Panc1 (cell line): ENCODE data around the gene SGK1. TPM values are rescaled to one million over a fixed set of nuclear protein-coding genes. Genes with fewer than 3 reads are reported as not detected.

Source experiments
- ATAC-seq: fragments of 200-7000 bp; cut with Tn5 transposase; 2 replicates; pipeline ENCODE4 v1.9.1; 2020; ENCODE audit warnings: mild to moderate bottlenecking, moderate library complexity
- BruUV-seq: library from RNA; stranded (reverse); fragments of 400-500 nt; replicated peaks from 2 replicates; lab custom pipeline; 2021; lab: Mats Ljungman, UMichigan
- CTCF ChIA-PET: fragments of 300-600 bp; sonication (Branson Sonifier 250); formaldehyde crosslinking; loops from one replicate; lab custom pipeline; 2022; ENCODE audit warnings: antibody characterized with exemption; lab: Charles Lee
- POLR2A ChIA-PET: fragments of 300-600 bp; sonication (Branson Sonifier 250); formaldehyde crosslinking; loops from one replicate; lab custom pipeline; 2022; ENCODE audit warnings: antibody characterized with exemption; lab: Charles Lee
- DNase-seq: peaks from one replicate; pipeline ENCODE4 v3.0.0-alpha.2; 2010; ENCODE audit warnings: low read depth, low spot score
- H3K27ac ChIP-seq: 2 replicates; pipeline ENCODE4 v1.5.1; 2011; ENCODE audit warnings: mild to moderate bottlenecking, low read length, inconsistent platforms
- H3K27me3 ChIP-seq: fragments of 200-500 bp; sonication (Bioruptor generic); 2 replicates; pipeline ENCODE4 v1.6.0; 2014; ENCODE audit warnings: low read length, inconsistent platforms; ENCODE audit not compliant: control insufficient read depth, insufficient read depth
- H3K36me3 ChIP-seq: fragments of 200-500 bp; sonication (Bioruptor generic); 2 replicates; pipeline ENCODE4 v1.5.1; 2014; ENCODE audit warnings: inconsistent platforms, mild to moderate bottlenecking, low read length, moderate library complexity; ENCODE audit not compliant: control insufficient read depth, insufficient read depth
- H3K4me1 ChIP-seq: 2 replicates; pipeline ENCODE4 v1.5.1; 2011; ENCODE audit warnings: inconsistent platforms, mild to moderate bottlenecking, low read length, moderate library complexity; ENCODE audit not compliant: control insufficient read depth, insufficient read depth
- H3K4me3 ChIP-seq, 2 experiments: 2 replicates each; pipeline ENCODE4 v1.5.1; 2011 to 2012; ENCODE audit warnings: low read depth in 2 of 2, low read length in 2 of 2, mild to moderate bottlenecking in 2 of 2, inconsistent platforms in 1 of 2, moderate library complexity in 1 of 2
- H3K9me3 ChIP-seq: fragments of 200-500 bp; sonication (Bioruptor generic); 2 replicates; pipeline ENCODE4 v1.5.1; 2014; ENCODE audit warnings: low read depth, mild to moderate bottlenecking, inconsistent platforms, low read length, moderate library complexity; ENCODE audit not compliant: control insufficient read depth, insufficient read depth
- POLR2AphosphoS5 ChIP-seq: IDR thresholded peaks from 2 replicates; pipeline ENCODE4 v1.6.1; 2012; ENCODE audit warnings: mild to moderate bottlenecking, low read depth, low read length, moderate library complexity
- SIN3A ChIP-seq: IDR thresholded peaks from 2 replicates; pipeline ENCODE4 v1.6.1; 2012; ENCODE audit warnings: low read depth, mild to moderate bottlenecking, low read length, moderate library complexity, borderline replicate concordance; ENCODE audit not compliant: insufficient read depth
- TCF7L2 ChIP-seq: IDR thresholded peaks from 2 replicates; pipeline ENCODE4 v1.6.1; 2011; ENCODE audit warnings: mild to moderate bottlenecking, low read depth, low read length, inconsistent platforms
- in situ Hi-C: cut with HindIII; loops from 2 replicates; pipeline ENCODE4 v1.10.0; 2016; ENCODE audit warnings: low sequenced_read_pairs, low pct_unique_long_range_greater_than_20kb
- intact Hi-C: fragments of 100-400 bp; cut with micrococcal nuclease; formaldehyde crosslinking; loops from one replicate; pipeline ENCODE4 v1.10.0; 2022; ENCODE audit not compliant: unreplicated experiment
- total RNA-seq: library from RNA; stranded (reverse); gene quantifications from one replicate; pipeline ENCODE4 v1.2.1, GENCODE V29; 2021; ENCODE audit not compliant: unreplicated experiment
- TF ChIP-seq, protein P1 (sequence below), 2 experiments: IDR thresholded peaks; 2 replicates each; pipeline ENCODE4 v1.6.1; 2011 to 2012; ENCODE audit warnings: low read depth in 2 of 2, control low read depth in 1 of 2, low read length in 1 of 2, mild to moderate bottlenecking in 1 of 2, moderate library complexity in 1 of 2; ENCODE audit not compliant: insufficient read depth in 1 of 2
- TF ChIP-seq, protein P2 (sequence below): fragments of 450-650 bp; IDR thresholded peaks from 2 replicates; pipeline ENCODE4 v1.5.1; 2017; ENCODE audit warnings: mild to moderate bottlenecking

The SGK1 gene
- total RNA-seq, 1 experiment from 2014 or later = 7.5 TPM

DNA sequence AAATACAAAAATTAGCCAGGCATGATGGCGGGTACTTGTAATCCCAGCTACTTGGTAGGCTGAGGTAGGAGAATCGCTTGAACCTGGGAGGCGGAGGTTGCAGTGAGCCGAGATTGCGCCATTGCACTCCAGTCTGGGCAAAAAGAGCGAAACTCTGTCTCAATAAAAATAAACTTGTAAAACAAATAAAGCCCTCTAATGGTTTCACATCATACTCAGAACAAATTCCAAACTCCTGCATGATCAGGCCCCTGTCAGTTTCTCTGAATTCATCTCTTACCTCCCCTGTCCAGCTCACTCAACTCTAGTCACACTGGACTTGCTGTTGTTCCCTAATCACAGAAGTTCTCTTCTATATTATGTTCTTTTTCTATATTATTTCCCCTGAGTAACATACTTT lies 43.1 kb upstream of the SGK1 start:
- Histone ChIP-seq H3K9me3 (no peaks in the 10 kb centered on the region), H3K27ac (no peak overlapping the region), H3K4me1 (no peaks in the 10 kb centered on the region), H3K36me3 (no peaks in the 10 kb centered on the region), H3K27me3 (no peaks in the 10 kb centered on the region), H3K4me3 (no peak overlapping the region)
- DNase-seq (no peak), ATAC-seq (no peak)
- in situ Hi-C loops (no loop called here), intact Hi-C loops (no loop called here)
- TF ChIP-seq, protein P1, sequence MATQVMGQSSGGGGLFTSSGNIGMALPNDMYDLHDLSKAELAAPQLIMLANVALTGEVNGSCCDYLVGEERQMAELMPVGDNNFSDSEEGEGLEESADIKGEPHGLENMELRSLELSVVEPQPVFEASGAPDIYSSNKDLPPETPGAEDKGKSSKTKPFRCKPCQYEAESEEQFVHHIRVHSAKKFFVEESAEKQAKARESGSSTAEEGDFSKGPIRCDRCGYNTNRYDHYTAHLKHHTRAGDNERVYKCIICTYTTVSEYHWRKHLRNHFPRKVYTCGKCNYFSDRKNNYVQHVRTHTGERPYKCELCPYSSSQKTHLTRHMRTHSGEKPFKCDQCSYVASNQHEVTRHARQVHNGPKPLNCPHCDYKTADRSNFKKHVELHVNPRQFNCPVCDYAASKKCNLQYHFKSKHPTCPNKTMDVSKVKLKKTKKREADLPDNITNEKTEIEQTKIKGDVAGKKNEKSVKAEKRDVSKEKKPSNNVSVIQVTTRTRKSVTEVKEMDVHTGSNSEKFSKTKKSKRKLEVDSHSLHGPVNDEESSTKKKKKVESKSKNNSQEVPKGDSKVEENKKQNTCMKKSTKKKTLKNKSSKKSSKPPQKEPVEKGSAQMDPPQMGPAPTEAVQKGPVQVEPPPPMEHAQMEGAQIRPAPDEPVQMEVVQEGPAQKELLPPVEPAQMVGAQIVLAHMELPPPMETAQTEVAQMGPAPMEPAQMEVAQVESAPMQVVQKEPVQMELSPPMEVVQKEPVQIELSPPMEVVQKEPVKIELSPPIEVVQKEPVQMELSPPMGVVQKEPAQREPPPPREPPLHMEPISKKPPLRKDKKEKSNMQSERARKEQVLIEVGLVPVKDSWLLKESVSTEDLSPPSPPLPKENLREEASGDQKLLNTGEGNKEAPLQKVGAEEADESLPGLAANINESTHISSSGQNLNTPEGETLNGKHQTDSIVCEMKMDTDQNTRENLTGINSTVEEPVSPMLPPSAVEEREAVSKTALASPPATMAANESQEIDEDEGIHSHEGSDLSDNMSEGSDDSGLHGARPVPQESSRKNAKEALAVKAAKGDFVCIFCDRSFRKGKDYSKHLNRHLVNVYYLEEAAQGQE (IDR thresholded peaks at IDR 0.05; ENCODE audit: insufficient read depth in 1 of 2, low read depth in 2 of 2, low read length in 1 of 2) = no peak
- TF ChIP-seq POLR2AphosphoS5 (no peak), TCF7L2 (no peak), SIN3A (no peak)
- TF ChIP-seq, protein P2, sequence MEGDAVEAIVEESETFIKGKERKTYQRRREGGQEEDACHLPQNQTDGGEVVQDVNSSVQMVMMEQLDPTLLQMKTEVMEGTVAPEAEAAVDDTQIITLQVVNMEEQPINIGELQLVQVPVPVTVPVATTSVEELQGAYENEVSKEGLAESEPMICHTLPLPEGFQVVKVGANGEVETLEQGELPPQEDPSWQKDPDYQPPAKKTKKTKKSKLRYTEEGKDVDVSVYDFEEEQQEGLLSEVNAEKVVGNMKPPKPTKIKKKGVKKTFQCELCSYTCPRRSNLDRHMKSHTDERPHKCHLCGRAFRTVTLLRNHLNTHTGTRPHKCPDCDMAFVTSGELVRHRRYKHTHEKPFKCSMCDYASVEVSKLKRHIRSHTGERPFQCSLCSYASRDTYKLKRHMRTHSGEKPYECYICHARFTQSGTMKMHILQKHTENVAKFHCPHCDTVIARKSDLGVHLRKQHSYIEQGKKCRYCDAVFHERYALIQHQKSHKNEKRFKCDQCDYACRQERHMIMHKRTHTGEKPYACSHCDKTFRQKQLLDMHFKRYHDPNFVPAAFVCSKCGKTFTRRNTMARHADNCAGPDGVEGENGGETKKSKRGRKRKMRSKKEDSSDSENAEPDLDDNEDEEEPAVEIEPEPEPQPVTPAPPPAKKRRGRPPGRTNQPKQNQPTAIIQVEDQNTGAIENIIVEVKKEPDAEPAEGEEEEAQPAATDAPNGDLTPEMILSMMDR = no peak
- ChIA-PET CTCF (no interaction called here), POLR2A (no interaction called here)
- no TSS peak for BruUV-seq

DNA sequence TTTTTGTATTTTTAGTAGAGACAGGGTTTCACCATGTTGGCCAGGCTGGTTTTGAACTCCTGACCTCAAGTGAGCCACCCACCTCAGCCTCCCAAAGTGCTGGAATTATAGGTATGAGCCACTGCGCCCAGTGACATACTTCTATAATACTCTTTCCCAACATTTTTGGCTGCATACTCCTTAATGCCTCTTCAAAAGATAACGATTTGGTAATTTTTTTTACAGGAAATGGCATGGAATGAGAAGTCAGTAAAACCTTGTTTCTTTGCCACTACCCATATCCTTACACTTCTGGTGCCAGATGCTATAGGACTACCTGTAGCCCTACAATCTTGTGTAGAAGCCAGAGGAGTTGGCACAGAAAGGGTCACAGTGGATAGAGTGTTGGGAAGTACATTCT lies 41.4 kb upstream of the SGK1 start:
- H3K36me3 ChIP-seq = no peaks in the 10 kb centered on the region
- intact Hi-C loops = no loop called here
- ATAC-seq (no peak), DNase-seq (no peak)
- ChIA-PET CTCF (no interaction called here), POLR2A (no interaction called here)
- H3K4me3 ChIP-seq = no peak overlapping the region
- in situ Hi-C loops = no loop called here
- H3K4me1 ChIP-seq = no peaks in the 10 kb centered on the region
- BruUV-seq = no TSS peak
- no peak overlapping the region for H3K27ac ChIP-seq
- H3K9me3 ChIP-seq = no peaks in the 10 kb centered on the region
- no peak for TF ChIP-seq SIN3A
- TF ChIP-seq, protein P1 (IDR thresholded peaks at IDR 0.05; ENCODE audit: insufficient read depth in 1 of 2, low read depth in 2 of 2, low read length in 1 of 2) = no peak
- no peak for TF ChIP-seq TCF7L2
- TF ChIP-seq POLR2AphosphoS5 = no peak
- H3K27me3 ChIP-seq = no peaks in the 10 kb centered on the region
